ENCODE measurements around the gene UACA.

Gene UACA

GRCh38 chr15:70792171-70792573 is 28.8 kb upstream of the UACA start:
- Histone ChIP-seq H3K4me1 (ENCODE audit: insufficient read depth, poor library complexity, severe bottlenecking) (peaks cover 33% of the 10 kb centered on the region), H3K27me3 (ENCODE audit: insufficient read depth, poor library complexity, severe bottlenecking) (no peaks in the 10 kb centered on the region), H3K36me3 (ENCODE audit: low read depth) (no peaks in the 10 kb centered on the region), H3K4me3 (ENCODE audit: severe bottlenecking) (no peak overlapping the region), H3K27ac (ENCODE audit: poor library complexity, severe bottlenecking) (peak overlapping the region; percentile 11), H3K9me3 (ENCODE audit: severe bottlenecking) (no peaks in the 10 kb centered on the region)
- no peak for TF ChIP-seq CTCF (IDR thresholded peaks at IDR 0.05; ENCODE audit: poor library complexity, severe bottlenecking)
- ATAC-seq (ENCODE audit: low read depth) (peak; percentile 31), DNase-seq (ENCODE audit: low spot score) (no peak)

- H3K27ac ChIP-seq (ENCODE audit: poor library complexity, severe bottlenecking), result no peak overlapping the region
- peak; percentile 36 for DNase-seq (ENCODE audit: low spot score)
- H3K4me1 ChIP-seq (ENCODE audit: insufficient read depth, poor library complexity, severe bottlenecking), result peaks cover 33% of the 10 kb centered on the region
- H3K36me3 ChIP-seq (ENCODE audit: low read depth), result no peaks in the 10 kb centered on the region
- no peak for ATAC-seq (ENCODE audit: low read depth)
- no peak overlapping the region for H3K4me3 ChIP-seq (ENCODE audit: severe bottlenecking)
- no peaks in the 10 kb centered on the region for H3K27me3 ChIP-seq (ENCODE audit: insufficient read depth, poor library complexity, severe bottlenecking)
- TF ChIP-seq CTCF (IDR thresholded peaks at IDR 0.05; ENCODE audit: poor library complexity, severe bottlenecking), result no peak
- H3K9me3 ChIP-seq (ENCODE audit: severe bottlenecking), result no peaks in the 10 kb centered on the region
Observed at GRCh38 chr15:70791259-70791658, 27.9 kb upstream of the UACA start.

- TF ChIP-seq CTCF (IDR thresholded peaks at IDR 0.05; ENCODE audit: poor library complexity, severe bottlenecking), result peak; percentile 23
Observed at GRCh38 chr15:70789213-70789612, 25.9 kb upstream of the UACA start.

GRCh38 chr15:70788114-70789049 is 25.0 kb upstream of the UACA start:
- H3K27me3 ChIP-seq (ENCODE audit: insufficient read depth, poor library complexity, severe bottlenecking), result no peaks in the 10 kb centered on the region
- H3K27ac ChIP-seq (ENCODE audit: poor library complexity, severe bottlenecking), result peak overlapping the region; percentile 34
- ATAC-seq (ENCODE audit: low read depth), result peak; percentile 38
- peaks cover 29% of the 10 kb centered on the region for H3K4me1 ChIP-seq (ENCODE audit: insufficient read depth, poor library complexity, severe bottlenecking)
- no peaks in the 10 kb centered on the region for H3K36me3 ChIP-seq (ENCODE audit: low read depth)
- no peaks in the 10 kb centered on the region for H3K9me3 ChIP-seq (ENCODE audit: severe bottlenecking)
- DNase-seq (ENCODE audit: low spot score), result no peak
- H3K4me3 ChIP-seq (ENCODE audit: severe bottlenecking), result no peak overlapping the region
- no peak for TF ChIP-seq CTCF (IDR thresholded peaks at IDR 0.05; ENCODE audit: poor library complexity, severe bottlenecking)

More at GRCh38 chr15:70789213-70789612, 25.9 kb upstream of the UACA start:
- H3K9me3 ChIP-seq (ENCODE audit: severe bottlenecking), result no peaks in the 10 kb centered on the region
- H3K27ac ChIP-seq (ENCODE audit: poor library complexity, severe bottlenecking), result peak overlapping the region; percentile 34
- peaks cover 21% of the 10 kb centered on the region for H3K4me1 ChIP-seq (ENCODE audit: insufficient read depth, poor library complexity, severe bottlenecking)
- ATAC-seq (ENCODE audit: low read depth) (no peak), DNase-seq (ENCODE audit: low spot score) (peak; percentile 31)
- no peaks in the 10 kb centered on the region for H3K27me3 ChIP-seq (ENCODE audit: insufficient read depth, poor library complexity, severe bottlenecking)
- no peaks in the 10 kb centered on the region for H3K36me3 ChIP-seq (ENCODE audit: low read depth)
- H3K4me3 ChIP-seq (ENCODE audit: severe bottlenecking), result no peak overlapping the region

GRCh38 chr15:70786996-70787395 is 23.6 kb upstream of the UACA start:
- Histone ChIP-seq H3K4me1 (ENCODE audit: insufficient read depth, poor library complexity, severe bottlenecking) (peaks cover 32% of the 10 kb centered on the region), H3K4me3 (ENCODE audit: severe bottlenecking) (no peak overlapping the region), H3K27me3 (ENCODE audit: insufficient read depth, poor library complexity, severe bottlenecking) (no peaks in the 10 kb centered on the region), H3K36me3 (ENCODE audit: low read depth) (no peaks in the 10 kb centered on the region), H3K27ac (ENCODE audit: poor library complexity, severe bottlenecking) (no peak overlapping the region), H3K9me3 (ENCODE audit: severe bottlenecking) (no peaks in the 10 kb centered on the region)
- no peak for TF ChIP-seq CTCF (IDR thresholded peaks at IDR 0.05; ENCODE audit: poor library complexity, severe bottlenecking)
- ATAC-seq (ENCODE audit: low read depth), result no peak
- no peak for DNase-seq (ENCODE audit: low spot score)

Data from RWPE2 (cell line).